ENCODE data around the gene CORO6. TPM values are rescaled to one million over a fixed set of nuclear protein-coding genes. Genes with fewer than 3 reads are reported as not detected.

The CORO6 gene
- total RNA-seq, 4 donors from 2014 or later: 65.3 to 161 (median 99.2) TPM

- Histone ChIP-seq H3K4me1 (peaks cover 0 to 2% of the 10 kb centered on the region in 2 donors), H3K9me3 (no peaks in the 10 kb centered on the region), H3K4me3 (replicated peaks in 1 of 3) (no peak overlapping the region), H3K36me3 (peaks cover 34 to 48% of the 10 kb centered on the region in 2 donors), H3K27me3 (no peaks in the 10 kb centered on the region), H3K27ac (no peak overlapping the region)
- intact Hi-C loops (cut with DNase I): no loop called here
- DNase-seq: no peak
- 95 to 96% methylated on average over 12 to 14 of the region's 14 CpGs for WGBS, 2 donors
- no peak for TF ChIP-seq CTCF (IDR thresholded peaks at IDR 0.05)
- no peak for TF ChIP-seq POLR2A (IDR thresholded peaks at IDR 0.05)
These were observed 43.9 kb downstream of the CORO6 start for GRCh38 chr17:29578626-29579485.

GRCh38 chr17:29577385-29578211, 45.1 kb downstream of the CORO6 start:
- Histone ChIP-seq H3K27ac (no peak overlapping the region), H3K27me3 (no peaks in the 10 kb centered on the region), H3K4me1 (peaks cover 4 to 7% of the 10 kb centered on the region in 2 donors), H3K4me3 (replicated peaks in 1 of 3) (no peak overlapping the region), H3K9me3 (no peaks in the 10 kb centered on the region), H3K36me3 (peaks cover 34 to 48% of the 10 kb centered on the region in 2 donors)
- intact Hi-C loops (cut with DNase I): no loop called here
- WGBS, 2 donors: 83 to 86% methylated on average over 14 to 19 of the region's 22 CpGs
- TF ChIP-seq POLR2A (IDR thresholded peaks at IDR 0.05): no peak
- no peak for TF ChIP-seq CTCF (IDR thresholded peaks at IDR 0.05)
- DNase-seq: no peak

GRCh38 chr17:29577001-29577370, 45.7 kb downstream of the CORO6 start:
- TF ChIP-seq CTCF (IDR thresholded peaks at IDR 0.05): no peak
- TF ChIP-seq POLR2A (IDR thresholded peaks at IDR 0.05): no peak
- intact Hi-C loops (cut with DNase I): no loop called here
- H3K27me3 ChIP-seq: no peaks in the 10 kb centered on the region
- 96 to 98% methylated on average over 7 to 9 of the region's 9 CpGs for WGBS, 2 donors
- H3K36me3 ChIP-seq: peaks cover 34 to 48% of the 10 kb centered on the region in 2 donors
- no peaks in the 10 kb centered on the region for H3K9me3 ChIP-seq
- H3K4me3 ChIP-seq (replicated peaks in 1 of 3): no peak overlapping the region
- DNase-seq: no peak
- peaks cover 4 to 12% of the 10 kb centered on the region in 2 donors for H3K4me1 ChIP-seq
- no peak overlapping the region for H3K27ac ChIP-seq

- no peak overlapping the region for H3K4me3 ChIP-seq (replicated peaks in 1 of 3)
- H3K9me3 ChIP-seq: no peaks in the 10 kb centered on the region
- H3K27ac ChIP-seq: no peak overlapping the region
- no peak for DNase-seq
- TF ChIP-seq CTCF (IDR thresholded peaks at IDR 0.05) (no peak), POLR2A (IDR thresholded peaks at IDR 0.05) (no peak)
- peaks cover 34 to 48% of the 10 kb centered on the region in 2 donors for H3K36me3 ChIP-seq
- H3K27me3 ChIP-seq: no peaks in the 10 kb centered on the region
- H3K4me1 ChIP-seq: peaks cover 4 to 12% of the 10 kb centered on the region in 2 donors
- WGBS, 2 donors: 93 to 96% methylated on average over 13 to 27 of the region's 37 CpGs
- intact Hi-C loops (cut with DNase I): no loop called here
These were observed 46.3 kb downstream of the CORO6 start for GRCh38 chr17:29576214-29577000.
